HepG2 (cell line): ENCODE data around the gene NPIPB6. TPM values are rescaled to one million over a fixed set of nuclear protein-coding genes. Genes with fewer than 3 reads are reported as not detected.

Experiments used
- BRD4 ChIP-seq: sonication (generic); formaldehyde crosslinking; IDR thresholded peaks from 2 replicates; pipeline ENCODE4 v1.4.0; 2020; ENCODE audit warnings: missing genetic modification reagents
- CTCF ChIP-seq: sonication (generic); formaldehyde crosslinking; IDR thresholded peaks from 2 replicates; pipeline ENCODE4 v1.5.0; 2020; ENCODE audit warnings: mild to moderate bottlenecking, missing genetic modification reagents, moderate library complexity
- FOSL1 ChIP-seq: sonication (generic); formaldehyde crosslinking; IDR thresholded peaks from 2 replicates; pipeline ENCODE4 v1.9.0; 2021; ENCODE audit warnings: missing genetic modification reagents, borderline replicate concordance
- HHEX ChIP-seq: IDR thresholded peaks from 2 replicates; pipeline ENCODE4 v1.6.1; 2016; ENCODE audit warnings: control low read depth
- KLF15 ChIP-seq: sonication (generic); formaldehyde crosslinking; IDR thresholded peaks from 2 replicates; pipeline ENCODE4 v1.8.1; 2023; ENCODE audit warnings: borderline replicate concordance, mild to moderate bottlenecking, inconsistent platforms, missing genetic modification reagents, mixed read lengths
- MTF2 ChIP-seq: sonication (generic); formaldehyde crosslinking; IDR thresholded peaks from 2 replicates; pipeline ENCODE4 v1.5.0; 2020; ENCODE audit warnings: missing genetic modification reagents, borderline replicate concordance
- SAFB2 ChIP-seq: sonication (generic); formaldehyde crosslinking; IDR thresholded peaks from 2 replicates; pipeline ENCODE4 v1.5.1; 2020; ENCODE audit warnings: missing genetic modification reagents, low read depth, mild to moderate bottlenecking, borderline replicate concordance
- SNAI1 ChIP-seq: sonication (generic); formaldehyde crosslinking; IDR thresholded peaks from 2 replicates; pipeline ENCODE4 v1.5.0; 2020; ENCODE audit warnings: mild to moderate bottlenecking, missing genetic modification reagents, borderline replicate concordance
- TCF7 ChIP-seq: sonication (generic); IDR thresholded peaks from 2 replicates; pipeline ENCODE4 v1.6.1; 2016; ENCODE audit warnings: antibody characterized with exemption, low read depth
- ZNF121 ChIP-seq: sonication (generic); formaldehyde crosslinking; IDR thresholded peaks from 2 replicates; pipeline ENCODE4 v1.5.0; 2020; ENCODE audit warnings: mild to moderate bottlenecking, missing genetic modification reagents
- ZNF142 ChIP-seq: sonication (generic); formaldehyde crosslinking; IDR thresholded peaks from 2 replicates; pipeline ENCODE4 v1.4.0; 2020; ENCODE audit warnings: missing genetic modification reagents
- ZNF891 ChIP-seq: sonication (generic); formaldehyde crosslinking; IDR thresholded peaks from 2 replicates; pipeline ENCODE4 v1.5.0; 2020; ENCODE audit warnings: mild to moderate bottlenecking, missing genetic modification reagents
- polyA plus RNA-seq, 8 experiments: library from polyadenylated mRNA; depleted of rRNA in 3 of 8; stranded (reverse) in 7 of 8; unstranded in 1 of 8; fragments of >200 nt; fragmentation: Illumina TruSeq in 4 of 8; extraction: Trizol in 4 of 8; gene quantifications; 2 replicates each; pipeline versions ENCODE4 v1.2.1 to v1.2.3, GENCODE V29; 2011 to 2016; ENCODE audit warnings: low read depth in 4 of 8, missing spikeins in 1 of 8, mixed read lengths in 1 of 8; ENCODE audit not compliant: insufficient read depth in 1 of 8
- total RNA-seq, 5 experiments: library from RNA; depleted of rRNA; stranded (reverse); fragments of >200 nt; fragmentation: Illumina TruSeq; extraction: Trizol; gene quantifications; 2 replicates each; pipeline ENCODE4 v1.2.3, GENCODE V29; 2016; ENCODE audit warnings: low read depth in 1 of 5
- TF ChIP-seq, protein P1 (sequence below): sonication (generic); formaldehyde crosslinking; IDR thresholded peaks from 2 replicates; pipeline ENCODE4 v1.9.0; 2021; ENCODE audit warnings: missing genetic modification reagents, borderline replicate concordance
- TF ChIP-seq, protein P2 (sequence below): IDR thresholded peaks from 2 replicates; pipeline ENCODE4 v1.6.1; 2016; ENCODE audit warnings: missing biosample characterization, missing genetic modification reagents, low read depth
- TF ChIP-seq, protein P3 (sequence below): sonication (generic); formaldehyde crosslinking; IDR thresholded peaks from 2 replicates; pipeline ENCODE4 v1.5.0; 2020; ENCODE audit warnings: mild to moderate bottlenecking, missing genetic modification reagents

NPIPB6 gene
- total and polyA plus RNA-seq, 2 of the 13 experiments (the other 11 are each of a cell fraction or from before 2014, with no cell fraction given): 0.25 TPM; not detected in 1

- peak; percentile 66; the same call in 1 of the 2 replicates for TF ChIP-seq HHEX
- no peak for TF ChIP-seq SNAI1 (CRISPR knock-in tag)
- TF ChIP-seq, protein P1, sequence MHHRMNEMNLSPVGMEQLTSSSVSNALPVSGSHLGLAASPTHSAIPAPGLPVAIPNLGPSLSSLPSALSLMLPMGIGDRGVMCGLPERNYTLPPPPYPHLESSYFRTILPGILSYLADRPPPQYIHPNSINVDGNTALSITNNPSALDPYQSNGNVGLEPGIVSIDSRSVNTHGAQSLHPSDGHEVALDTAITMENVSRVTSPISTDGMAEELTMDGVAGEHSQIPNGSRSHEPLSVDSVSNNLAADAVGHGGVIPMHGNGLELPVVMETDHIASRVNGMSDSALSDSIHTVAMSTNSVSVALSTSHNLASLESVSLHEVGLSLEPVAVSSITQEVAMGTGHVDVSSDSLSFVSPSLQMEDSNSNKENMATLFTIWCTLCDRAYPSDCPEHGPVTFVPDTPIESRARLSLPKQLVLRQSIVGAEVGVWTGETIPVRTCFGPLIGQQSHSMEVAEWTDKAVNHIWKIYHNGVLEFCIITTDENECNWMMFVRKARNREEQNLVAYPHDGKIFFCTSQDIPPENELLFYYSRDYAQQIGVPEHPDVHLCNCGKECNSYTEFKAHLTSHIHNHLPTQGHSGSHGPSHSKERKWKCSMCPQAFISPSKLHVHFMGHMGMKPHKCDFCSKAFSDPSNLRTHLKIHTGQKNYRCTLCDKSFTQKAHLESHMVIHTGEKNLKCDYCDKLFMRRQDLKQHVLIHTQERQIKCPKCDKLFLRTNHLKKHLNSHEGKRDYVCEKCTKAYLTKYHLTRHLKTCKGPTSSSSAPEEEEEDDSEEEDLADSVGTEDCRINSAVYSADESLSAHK (CRISPR knock-in tag): peak; percentile 89; the same call in 1 of the 2 replicates
- TF ChIP-seq, protein P2, sequence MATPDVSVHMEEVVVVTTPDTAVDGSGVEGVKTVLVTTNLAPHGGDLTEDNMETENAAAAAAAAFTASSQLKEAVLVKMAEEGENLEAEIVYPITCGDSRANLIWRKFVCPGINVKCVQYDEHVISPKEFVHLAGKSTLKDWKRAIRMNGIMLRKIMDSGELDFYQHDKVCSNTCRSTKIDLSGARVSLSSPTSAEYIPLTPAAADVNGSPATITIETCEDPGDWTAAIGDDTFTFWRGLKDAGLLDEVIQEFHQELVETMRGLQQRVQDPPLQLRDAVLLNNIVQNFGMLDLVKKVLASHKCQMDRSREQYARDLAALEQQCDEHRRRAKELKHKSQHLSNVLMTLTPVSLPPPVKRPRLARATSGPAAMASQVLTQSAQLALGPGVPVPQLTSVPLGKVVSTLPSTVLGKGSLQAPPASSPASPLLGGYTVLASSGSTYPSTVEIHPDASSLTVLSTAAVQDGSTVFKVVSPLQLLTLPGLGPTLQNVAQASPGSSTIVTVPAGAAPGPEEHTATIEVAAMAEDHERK (CRISPR knock-in tag): no peak
- no peak for TF ChIP-seq BRD4
- TF ChIP-seq ZNF142: peak; percentile 79; the same call in 1 of the 2 replicates
- no peak for TF ChIP-seq MTF2 (CRISPR knock-in tag)
- TF ChIP-seq TCF7: no peak
- TF ChIP-seq FOSL1 (CRISPR knock-in tag): peak; percentile 26; the same call in 1 of the 2 replicates
- TF ChIP-seq, protein P3, sequence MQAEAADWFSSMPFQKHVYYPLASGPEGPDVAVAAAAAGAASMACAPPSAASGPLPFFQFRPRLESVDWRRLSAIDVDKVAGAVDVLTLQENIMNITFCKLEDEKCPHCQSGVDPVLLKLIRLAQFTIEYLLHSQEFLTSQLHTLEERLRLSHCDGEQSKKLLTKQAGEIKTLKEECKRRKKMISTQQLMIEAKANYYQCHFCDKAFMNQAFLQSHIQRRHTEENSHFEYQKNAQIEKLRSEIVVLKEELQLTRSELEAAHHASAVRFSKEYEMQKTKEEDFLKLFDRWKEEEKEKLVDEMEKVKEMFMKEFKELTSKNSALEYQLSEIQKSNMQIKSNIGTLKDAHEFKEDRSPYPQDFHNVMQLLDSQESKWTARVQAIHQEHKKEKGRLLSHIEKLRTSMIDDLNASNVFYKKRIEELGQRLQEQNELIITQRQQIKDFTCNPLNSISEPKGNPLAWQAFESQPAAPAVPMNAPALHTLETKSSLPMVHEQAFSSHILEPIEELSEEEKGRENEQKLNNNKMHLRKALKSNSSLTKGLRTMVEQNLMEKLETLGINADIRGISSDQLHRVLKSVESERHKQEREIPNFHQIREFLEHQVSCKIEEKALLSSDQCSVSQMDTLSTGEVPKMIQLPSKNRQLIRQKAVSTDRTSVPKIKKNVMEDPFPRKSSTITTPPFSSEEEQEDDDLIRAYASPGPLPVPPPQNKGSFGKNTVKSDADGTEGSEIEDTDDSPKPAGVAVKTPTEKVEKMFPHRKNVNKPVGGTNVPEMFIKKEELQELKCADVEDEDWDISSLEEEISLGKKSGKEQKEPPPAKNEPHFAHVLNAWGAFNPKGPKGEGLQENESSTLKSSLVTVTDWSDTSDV (CRISPR knock-in tag): no peak
- TF ChIP-seq CTCF (CRISPR knock-in tag): no peak
- TF ChIP-seq SAFB2: no peak
- TF ChIP-seq KLF15 (CRISPR knock-in tag): peak; percentile 84
- peak; percentile 34; the same call in 1 of the 2 replicates for TF ChIP-seq ZNF891 (CRISPR knock-in tag)
- TF ChIP-seq ZNF121 (CRISPR knock-in tag): no peak
Measured at GRCh38 chr16:28304214-28304613, 59.1 kb downstream of the NPIPB6 start (continued).
